ENCODE data around the gene ATXN7L3. TPM values are rescaled to one million over a fixed set of nuclear protein-coding genes. Genes with fewer than 3 reads are reported as not detected.

The ATXN7L3 gene
- total RNA-seq, 1 donor from 2014 or later, result 62.8 TPM

DNA sequence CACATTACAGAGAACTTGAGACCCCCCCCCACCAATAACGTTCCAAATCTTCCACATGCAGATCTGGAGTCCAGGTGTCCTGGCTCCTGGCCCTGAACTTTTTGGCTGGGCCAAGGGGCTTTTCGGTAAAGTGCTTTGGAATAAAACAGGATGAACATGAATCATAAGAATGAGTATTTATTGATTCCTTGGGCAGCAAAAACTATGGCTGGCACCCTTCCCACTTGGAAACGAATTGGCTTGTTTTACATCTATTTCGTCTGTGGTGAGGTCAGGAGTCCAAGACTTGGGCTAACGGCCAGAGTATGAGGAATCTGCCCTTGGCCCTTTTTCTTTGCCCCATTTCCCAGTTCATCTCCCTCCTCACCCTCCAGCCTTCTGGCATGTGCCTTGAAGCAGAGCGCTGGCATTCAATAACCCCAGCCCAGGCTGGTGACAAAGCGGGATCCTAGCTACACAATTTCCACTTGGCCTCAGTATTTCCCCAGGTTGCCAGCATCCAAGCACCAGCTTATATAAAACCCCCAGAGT, 23.9 kb upstream of the ATXN7L3 start:
- no peaks in the 10 kb centered on the region for H3K36me3 ChIP-seq
- peaks cover 0 to 15% of the 10 kb centered on the region in 2 donors for H3K4me1 ChIP-seq
- TF ChIP-seq, protein P1, sequence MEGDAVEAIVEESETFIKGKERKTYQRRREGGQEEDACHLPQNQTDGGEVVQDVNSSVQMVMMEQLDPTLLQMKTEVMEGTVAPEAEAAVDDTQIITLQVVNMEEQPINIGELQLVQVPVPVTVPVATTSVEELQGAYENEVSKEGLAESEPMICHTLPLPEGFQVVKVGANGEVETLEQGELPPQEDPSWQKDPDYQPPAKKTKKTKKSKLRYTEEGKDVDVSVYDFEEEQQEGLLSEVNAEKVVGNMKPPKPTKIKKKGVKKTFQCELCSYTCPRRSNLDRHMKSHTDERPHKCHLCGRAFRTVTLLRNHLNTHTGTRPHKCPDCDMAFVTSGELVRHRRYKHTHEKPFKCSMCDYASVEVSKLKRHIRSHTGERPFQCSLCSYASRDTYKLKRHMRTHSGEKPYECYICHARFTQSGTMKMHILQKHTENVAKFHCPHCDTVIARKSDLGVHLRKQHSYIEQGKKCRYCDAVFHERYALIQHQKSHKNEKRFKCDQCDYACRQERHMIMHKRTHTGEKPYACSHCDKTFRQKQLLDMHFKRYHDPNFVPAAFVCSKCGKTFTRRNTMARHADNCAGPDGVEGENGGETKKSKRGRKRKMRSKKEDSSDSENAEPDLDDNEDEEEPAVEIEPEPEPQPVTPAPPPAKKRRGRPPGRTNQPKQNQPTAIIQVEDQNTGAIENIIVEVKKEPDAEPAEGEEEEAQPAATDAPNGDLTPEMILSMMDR (IDR thresholded peaks at IDR 0.05), result no peak
- no peaks in the 10 kb centered on the region for H3K9me3 ChIP-seq
- peak in 1 of 2 donors; percentile 83 for DNase-seq (ENCODE audit: low spot score in 2 of 2)
- no peaks in the 10 kb centered on the region for H3K27me3 ChIP-seq
- intact Hi-C loops (cut with DNase I), result no loop called here
- H3K27ac ChIP-seq, result peak overlapping the region; percentile 91 to 99
- H3K4me3 ChIP-seq, result no peak overlapping the region

DNA sequence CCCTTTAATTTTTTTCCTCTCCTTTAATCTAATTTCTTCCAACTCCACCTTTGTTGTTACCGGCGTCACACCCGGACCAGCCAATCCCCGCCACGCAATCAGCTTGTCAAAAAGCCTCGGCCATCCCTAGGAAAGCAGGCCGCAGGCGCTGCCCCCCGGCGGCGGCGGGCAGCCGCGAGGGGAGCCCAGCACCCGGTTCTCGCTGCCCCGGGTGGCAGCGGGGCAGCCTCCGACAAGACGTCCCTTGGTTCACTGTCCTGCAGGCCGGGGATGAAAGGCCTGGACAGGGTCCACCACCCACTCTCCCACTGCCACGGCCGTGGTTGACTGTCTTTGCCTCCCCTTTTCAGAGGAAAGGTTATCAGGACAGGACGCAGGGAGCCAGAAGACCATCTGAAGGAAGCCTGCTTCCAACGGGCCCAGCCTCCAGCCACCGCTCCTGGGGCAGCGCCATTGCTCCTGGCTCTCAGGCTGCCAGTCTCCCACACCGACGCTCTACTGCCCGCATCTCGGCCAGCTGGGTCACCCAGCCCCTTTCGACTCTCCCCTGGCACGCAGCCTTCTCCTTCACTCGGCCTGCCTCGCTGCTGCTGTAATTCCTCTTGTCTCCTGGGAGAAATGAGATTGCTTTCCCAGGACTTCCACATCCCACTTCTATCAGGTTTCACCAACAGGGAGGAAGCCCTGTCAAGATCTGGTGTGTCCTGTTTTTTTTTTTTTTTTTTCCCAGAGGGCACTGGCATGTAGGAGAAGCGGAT, 22.6 kb upstream of the ATXN7L3 start:
- Histone ChIP-seq H3K4me1 (peaks cover 9 to 22% of the 10 kb centered on the region in 2 donors), H3K27me3 (no peaks in the 10 kb centered on the region), H3K9me3 (no peaks in the 10 kb centered on the region), H3K4me3 (peak overlapping the region; percentile 88 to 95), H3K36me3 (no peaks in the 10 kb centered on the region), H3K27ac (peak overlapping the region; percentile 91 to 99)
- DNase-seq (ENCODE audit: low spot score in 2 of 2), result peak in 1 of 2 donors; percentile 91
- intact Hi-C loops (cut with DNase I), result no loop called here
- TF ChIP-seq, protein P1 (IDR thresholded peaks at IDR 0.05), result peak in 2 of 3 experiments; percentile 9 to 24

DNA sequence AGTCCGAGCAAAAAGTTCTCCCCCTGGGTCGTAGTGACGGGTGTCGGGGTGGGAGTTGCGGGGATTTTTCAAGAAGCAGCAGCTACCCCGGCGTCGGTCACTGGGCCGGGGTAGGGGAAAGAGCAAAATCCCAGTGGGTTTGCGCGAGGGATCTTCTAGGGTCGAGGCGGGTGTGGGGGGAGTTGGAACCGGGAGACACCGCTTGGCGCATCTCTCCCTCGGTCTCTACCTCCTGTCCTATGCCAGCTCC, 22.1 kb upstream of the ATXN7L3 start:
- DNase-seq (ENCODE audit: low spot score in 2 of 2), result no peak
- TF ChIP-seq, protein P1 (IDR thresholded peaks at IDR 0.05), result no peak
- H3K27me3 ChIP-seq, result no peaks in the 10 kb centered on the region
- peak overlapping the region; percentile 91 to 99 for H3K27ac ChIP-seq
- H3K9me3 ChIP-seq, result no peaks in the 10 kb centered on the region
- intact Hi-C loops (cut with DNase I), result no loop called here
- peaks cover 12 to 25% of the 10 kb centered on the region in 2 donors for H3K4me1 ChIP-seq
- H3K4me3 ChIP-seq, result peak overlapping the region; percentile 88 to 95
- H3K36me3 ChIP-seq, result peaks cover 0 to 4% of the 10 kb centered on the region in 2 donors

DNA sequence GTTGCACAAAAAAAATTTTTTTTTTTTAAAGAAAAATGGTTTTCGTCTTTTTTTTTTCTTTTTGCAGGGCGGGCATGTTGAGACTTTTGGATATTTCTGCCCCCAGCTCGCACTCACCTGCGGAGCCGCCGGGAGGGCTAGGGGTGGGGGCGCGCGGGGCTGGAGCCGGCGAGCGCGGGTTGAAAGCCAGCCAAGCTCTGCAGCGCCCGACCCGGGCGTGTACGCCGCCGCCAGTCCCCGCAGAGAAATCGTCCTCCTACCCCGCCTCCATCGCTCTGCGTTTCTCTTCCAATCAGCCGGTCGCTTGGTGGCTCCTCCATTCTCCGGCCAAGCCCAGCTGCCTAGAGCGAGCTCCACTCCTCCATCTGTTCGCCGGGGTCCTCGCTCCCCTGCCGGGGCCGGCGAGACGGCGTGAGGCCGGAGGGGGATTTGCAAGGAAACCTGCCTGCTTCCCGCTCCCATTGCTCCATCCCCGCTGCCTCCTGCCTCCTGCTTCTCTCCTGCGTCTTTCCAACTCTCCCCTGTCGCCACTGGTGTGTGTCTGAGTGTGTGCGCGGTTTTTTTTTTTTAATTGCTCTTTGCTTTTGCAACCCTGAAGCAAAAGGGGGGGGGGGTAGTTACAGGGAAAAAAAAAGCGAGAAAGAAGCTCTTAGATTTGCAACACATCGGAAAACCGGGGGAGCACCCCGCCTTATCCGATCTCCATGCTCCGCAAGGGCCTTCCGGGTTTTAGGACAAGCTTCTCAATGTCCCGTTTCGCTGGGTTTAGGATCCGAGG, 21.6 kb upstream of the ATXN7L3 start:
- peak in 1 of 2 donors; percentile 85 for DNase-seq (ENCODE audit: low spot score in 2 of 2)
- no peaks in the 10 kb centered on the region for H3K9me3 ChIP-seq
- peaks cover 17 to 25% of the 10 kb centered on the region in 2 donors for H3K4me1 ChIP-seq
- peak overlapping the region; percentile 88 to 95 for H3K4me3 ChIP-seq
- TF ChIP-seq, protein P1 (IDR thresholded peaks at IDR 0.05), result peak in 1 of 3 experiments; percentile 7
- intact Hi-C loops (cut with DNase I), result no loop called here
- H3K27ac ChIP-seq, result peak overlapping the region; percentile 91 to 99
- no peaks in the 10 kb centered on the region for H3K27me3 ChIP-seq
- H3K36me3 ChIP-seq, result peaks cover 2 to 10% of the 10 kb centered on the region in 2 donors

DNA sequence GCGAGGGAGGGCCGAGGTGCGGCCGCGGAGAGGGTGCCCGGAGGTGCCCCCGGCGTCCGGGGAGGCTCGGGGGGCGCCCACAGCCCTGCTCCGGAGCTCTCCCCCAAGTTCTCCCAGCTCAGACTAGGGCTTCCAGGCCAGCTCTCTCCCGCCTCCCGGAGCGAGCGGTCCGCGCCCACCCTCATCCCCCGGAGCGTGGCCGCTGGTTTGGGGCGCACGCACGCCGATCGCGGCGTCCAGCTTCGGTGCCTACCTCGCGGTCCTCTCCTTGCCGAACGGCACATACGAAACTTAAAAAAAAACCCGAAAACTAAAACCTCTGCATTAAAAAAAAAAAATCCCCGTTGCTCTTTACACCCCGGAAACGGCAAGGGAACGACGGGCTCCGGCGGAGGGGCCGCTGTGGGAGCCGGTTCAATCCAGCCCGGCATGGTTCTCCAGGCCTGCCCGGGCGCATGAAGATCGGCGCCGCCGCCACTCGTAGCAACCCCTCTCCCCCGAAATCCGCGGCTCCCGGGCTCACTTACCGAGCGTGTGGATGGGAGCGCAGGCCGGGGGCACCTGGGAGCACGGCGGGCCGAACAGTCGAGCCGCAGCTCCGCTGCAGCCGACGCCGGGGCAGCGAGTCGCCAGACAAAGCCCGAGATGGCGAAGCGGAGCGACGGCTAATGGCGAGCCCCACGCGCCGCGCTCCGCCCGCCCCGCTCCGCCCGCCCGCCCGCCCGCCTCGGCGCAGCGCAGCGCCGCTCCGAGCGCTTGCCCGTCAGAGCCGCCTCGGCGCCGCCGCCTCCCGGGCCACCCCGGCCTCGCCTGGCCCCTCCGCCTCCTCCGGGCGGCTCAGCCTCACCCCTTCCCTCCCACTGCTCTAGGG, 20.8 kb upstream of the ATXN7L3 start:
- peaks cover 18 to 25% of the 10 kb centered on the region in 2 donors for H3K4me1 ChIP-seq
- peak overlapping the region; percentile 88 to 95 for H3K4me3 ChIP-seq
- H3K9me3 ChIP-seq, result no peaks in the 10 kb centered on the region
- TF ChIP-seq, protein P1 (IDR thresholded peaks at IDR 0.05), result no peak
- peak overlapping the region; percentile 91 to 99 for H3K27ac ChIP-seq
- no peaks in the 10 kb centered on the region for H3K27me3 ChIP-seq
- H3K36me3 ChIP-seq, result peaks cover 11 to 18% of the 10 kb centered on the region in 2 donors
- no peak for DNase-seq (ENCODE audit: low spot score in 2 of 2)
- intact Hi-C loops (cut with DNase I), result no loop called here

Measured in ascending aorta (tissue), 2 donors.